Common myeloid progenitor, CD34-positive (primary cell): ENCODE data around the gene GDPD3.

Experiments used
- CTCF ChIA-PET: fragments of 350-600 bp; sonication (Branson Sonifier 250); formaldehyde crosslinking; loops from one replicate; lab custom pipeline; 2021; ENCODE audit warnings: antibody characterized with exemption; lab: Charles Lee
- POLR2A ChIA-PET: fragments of 350-600 bp; sonication (Branson Sonifier 250); formaldehyde crosslinking; loops from one replicate; lab custom pipeline; 2021; ENCODE audit warnings: antibody characterized with exemption; lab: Charles Lee
- DNase-seq, 3 donors: peaks; one replicate each; pipeline versions ENCODE4 v3.0.0 to v3.0.0-alpha.2; 2013
- H3K27ac ChIP-seq, 2 experiments: 1 replicate in 1 of 2; 2 replicates in 1 of 2; pipeline ENCODE4 v1.7.0; 2013; ENCODE audit warnings: inconsistent platforms in 2 of 2, low read length in 2 of 2, mild to moderate bottlenecking in 2 of 2, low read depth in 1 of 2, moderate library complexity in 1 of 2; ENCODE audit not compliant: severe bottlenecking in 2 of 2, insufficient read depth in 1 of 2, poor library complexity in 1 of 2
- H3K27me3 ChIP-seq, 5 experiments: replicated peaks in 2 of 5; 1 replicate in 3 of 5; 2 replicates in 2 of 5; pipeline versions ENCODE4 v1.6.1 to v1.7.0; 2013; ENCODE audit warnings: low read length in 4 of 5, mild to moderate bottlenecking in 2 of 5, moderate library complexity in 2 of 5, inconsistent platforms in 1 of 5; ENCODE audit not compliant: insufficient read depth in 5 of 5, control insufficient read depth in 4 of 5
- H3K36me3 ChIP-seq, 4 experiments: 1 replicate in 2 of 4; 2 replicates in 2 of 4; pipeline versions ENCODE4 v1.6.1 to v1.7.0; 2013; ENCODE audit warnings: low read length in 3 of 4, control low read depth in 1 of 4, mild to moderate bottlenecking in 1 of 4; ENCODE audit not compliant: control insufficient read depth in 4 of 4, insufficient read depth in 4 of 4
- H3K4me1 ChIP-seq, 4 experiments: 1 replicate in 3 of 4; 2 replicates in 1 of 4; pipeline versions ENCODE4 v1.6.1 to v1.7.1; 2013; ENCODE audit warnings: low read length in 3 of 4, mild to moderate bottlenecking in 3 of 4, control low read depth in 1 of 4, inconsistent platforms in 1 of 4, moderate library complexity in 1 of 4; ENCODE audit not compliant: control insufficient read depth in 4 of 4, insufficient read depth in 4 of 4; ENCODE audit errors: control extremely low read depth in 1 of 4
- H3K4me3 ChIP-seq, 7 experiments: 1 replicate in 4 of 7; 2 replicates in 3 of 7; pipeline versions ENCODE4 v1.5.1 to v1.7.0; 2013; ENCODE audit warnings: mild to moderate bottlenecking in 7 of 7, low read length in 6 of 7, moderate library complexity in 6 of 7, inconsistent platforms in 2 of 7, low read depth in 2 of 7, control low read depth in 1 of 7; ENCODE audit not compliant: insufficient read depth in 4 of 7, control insufficient read depth in 1 of 7; ENCODE audit errors: extremely low read depth in 1 of 7
- H3K9me3 ChIP-seq, 5 experiments: 1 replicate in 4 of 5; 2 replicates in 1 of 5; pipeline versions ENCODE4 v1.6.1 to v1.7.1; 2013; ENCODE audit warnings: low read length in 4 of 5, mild to moderate bottlenecking in 2 of 5, inconsistent platforms in 1 of 5, low read depth in 1 of 5, moderate library complexity in 1 of 5; ENCODE audit not compliant: control insufficient read depth in 4 of 5, insufficient read depth in 2 of 5; ENCODE audit errors: control extremely low read depth in 1 of 5
- WGBS: methylation state at CpG from one replicate; pipeline ENCODE4 v1.1.5; 2013; ENCODE audit not compliant: insufficient coverage; 5-methylcytosine and 5-hydroxymethylcytosine counted together

GDPD3 gene

DNA sequence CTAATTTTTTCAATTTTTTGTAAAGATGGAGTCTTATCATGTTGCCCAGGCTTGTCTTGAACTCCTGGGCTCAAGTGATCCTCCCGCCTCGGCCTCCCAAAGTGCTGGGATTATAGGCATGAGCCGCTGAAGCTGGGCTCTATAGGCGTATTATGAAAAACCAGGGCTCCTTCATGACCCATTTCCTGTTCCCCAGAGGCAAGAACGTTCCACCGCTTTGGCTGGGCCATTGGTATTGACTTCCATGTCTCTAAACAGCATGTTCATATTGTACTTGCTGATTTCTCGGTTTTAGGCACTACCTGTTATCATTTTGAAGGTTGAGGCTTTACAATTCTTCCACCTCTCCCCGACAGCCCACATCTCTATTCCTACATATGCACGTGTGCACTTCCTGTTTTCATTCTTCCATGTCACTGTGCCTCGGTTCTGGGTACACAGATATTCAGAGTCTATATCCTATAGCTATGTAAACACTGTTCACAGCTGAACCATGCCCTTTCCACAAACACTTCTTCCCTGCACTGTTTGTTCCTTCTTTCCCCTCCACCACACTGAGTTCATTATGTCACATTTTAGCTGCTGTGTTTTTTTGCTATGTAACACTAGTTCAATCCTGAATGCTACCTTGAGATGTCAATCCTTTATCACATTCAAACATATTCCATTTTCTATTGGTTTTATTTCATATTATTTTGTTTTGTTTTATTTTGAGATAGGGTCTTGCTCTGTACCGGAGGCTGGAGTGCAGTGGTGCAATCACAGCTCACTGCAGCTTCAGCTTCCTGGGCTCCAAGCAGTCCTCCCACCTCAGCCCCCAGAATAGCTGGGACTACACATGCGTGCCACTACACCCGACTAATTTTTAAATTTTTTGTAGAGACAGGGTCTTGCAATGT lies 26.5 kb upstream of the GDPD3 start:
- ChIA-PET CTCF (interaction anchor here (0.9 to 1.6 kb wide), 4 partner anchors 9 to 48 kb away, joined by 3 to 4 read pairs (median 3); no protein-coding TSS in a partner anchor), POLR2A (interaction anchor here (1.1 kb wide), 1 partner anchor 10 kb away, joined by 3 read pairs; no protein-coding TSS in a partner anchor)
- Histone ChIP-seq H3K4me1 (peaks cover 0 to 21% (median 5%) of the 10 kb centered on the region in 4 experiments), H3K4me3 (no peak overlapping the region), H3K27ac (no peak overlapping the region), H3K36me3 (no peaks in the 10 kb centered on the region), H3K9me3 (no peaks in the 10 kb centered on the region), H3K27me3 (no peaks in the 10 kb centered on the region)
- 68% methylated on average over 13 of the region's 13 CpGs for WGBS
- no peak for DNase-seq

DNA sequence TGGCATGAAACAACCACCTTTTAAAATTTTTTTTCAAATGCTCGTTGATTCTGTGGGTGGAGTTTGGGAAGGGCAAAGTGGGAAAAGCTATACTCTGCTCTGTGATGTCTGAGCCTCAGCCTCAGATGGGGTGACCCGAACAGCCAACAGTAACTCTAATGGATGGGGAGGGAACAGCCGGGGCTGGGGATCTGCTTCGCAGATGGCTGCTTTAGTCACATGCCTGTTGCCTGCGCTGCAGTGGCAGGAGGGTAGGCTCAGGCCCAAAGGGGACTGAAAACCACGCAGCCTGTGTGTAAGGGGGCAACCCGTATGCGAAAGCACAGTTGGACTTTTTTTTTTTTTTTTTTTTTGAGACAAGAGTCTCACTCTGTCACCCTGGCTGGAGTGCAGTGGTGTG lies 24.6 kb upstream of the GDPD3 start:
- H3K36me3 ChIP-seq: no peaks in the 10 kb centered on the region
- WGBS: 98% methylated on average over 8 of the region's 8 CpGs
- H3K4me1 ChIP-seq: peaks cover 0 to 21% (median 5%) of the 10 kb centered on the region in 4 experiments
- ChIA-PET CTCF (interaction anchor here (1.3 kb wide), 1 partner anchor 34 kb away, joined by 4 read pairs; no protein-coding TSS in a partner anchor), POLR2A (no interaction called here)
- DNase-seq: no peak
- H3K27me3 ChIP-seq: no peaks in the 10 kb centered on the region
- H3K27ac ChIP-seq: no peak overlapping the region
- H3K4me3 ChIP-seq: no peak overlapping the region
- no peaks in the 10 kb centered on the region for H3K9me3 ChIP-seq

DNA sequence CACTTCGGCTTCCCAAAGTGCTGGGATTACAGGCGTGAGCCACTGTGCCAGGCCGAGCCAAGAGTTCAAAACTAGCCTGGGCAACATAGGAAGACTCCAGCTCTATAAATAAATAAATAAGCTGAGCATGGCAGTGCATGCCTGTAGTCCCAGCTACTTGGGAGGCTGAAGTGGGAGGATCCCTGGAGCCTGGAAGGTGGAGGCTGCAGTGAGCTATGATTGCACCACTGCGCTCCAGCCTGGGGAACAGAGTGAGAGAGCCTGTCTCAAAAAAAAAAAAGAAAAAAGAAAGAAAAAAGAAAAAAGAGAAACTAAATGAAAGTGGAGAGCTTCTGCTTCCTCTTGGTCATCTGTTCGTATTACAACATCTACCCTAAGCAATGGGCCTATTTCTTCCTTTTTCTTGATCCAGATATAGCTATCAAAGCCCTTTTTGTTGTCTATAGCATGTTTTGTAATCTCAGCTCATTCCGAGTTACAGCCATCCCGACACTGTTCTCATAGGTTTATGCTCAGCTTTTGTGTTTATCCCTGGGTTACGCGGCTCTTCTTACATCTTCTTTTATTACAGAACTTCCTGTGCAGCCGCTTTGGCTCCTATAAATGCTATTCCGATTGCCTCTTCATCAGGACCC lies 23.8 kb upstream of the GDPD3 start:
- H3K4me1 ChIP-seq: peaks cover 0 to 24% (median 5%) of the 10 kb centered on the region in 4 experiments
- CTCF ChIA-PET: interaction anchor here (1.3 to 1.5 kb wide), 2 partner anchors 23 to 35 kb away, joined by 3 to 4 read pairs; no protein-coding TSS in a partner anchor

DNA sequence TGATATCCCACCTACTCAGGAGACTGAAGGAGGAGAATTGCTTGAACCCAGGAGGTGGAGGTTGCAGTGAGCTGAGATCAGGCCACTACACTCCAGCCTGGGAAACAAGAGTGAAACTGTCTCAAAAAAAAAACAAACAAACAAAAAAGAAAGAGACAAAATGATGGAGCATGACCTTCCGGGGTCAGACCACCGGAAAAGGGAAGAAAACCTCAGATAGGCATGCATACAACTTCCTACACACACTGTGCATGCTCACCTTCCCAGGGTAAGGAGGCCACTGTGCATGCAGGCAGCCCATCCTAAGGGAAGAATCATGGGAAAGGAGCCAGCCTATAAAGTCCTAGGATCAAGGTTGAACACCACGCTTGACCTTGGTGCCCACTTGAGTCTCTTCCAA lies 19.3 kb upstream of the GDPD3 start:
- Histone ChIP-seq H3K36me3 (no peaks in the 10 kb centered on the region), H3K27ac (no peak overlapping the region), H3K9me3 (no peaks in the 10 kb centered on the region), H3K4me1 (peaks cover 0 to 17% (median under 1%) of the 10 kb centered on the region in 4 experiments), H3K27me3 (no peaks in the 10 kb centered on the region), H3K4me3 (no peak overlapping the region)
- WGBS: 100% methylated on average over 1 of the region's 3 CpGs
- CTCF ChIA-PET: no interaction called here
- POLR2A ChIA-PET: no interaction called here
- DNase-seq: no peak

More for the DNA sequence above, 23.8 kb upstream of the GDPD3 start:
- no peaks in the 10 kb centered on the region for H3K9me3 ChIP-seq
- POLR2A ChIA-PET: interaction anchor here (0.6 kb wide), 1 partner anchor 210 kb away, joined by 3 read pairs; no protein-coding TSS in a partner anchor
- no peaks in the 10 kb centered on the region for H3K36me3 ChIP-seq
- 100% methylated on average over 4 of the region's 11 CpGs for WGBS
- DNase-seq: no peak
- no peak overlapping the region for H3K4me3 ChIP-seq
- no peak overlapping the region for H3K27ac ChIP-seq
- H3K27me3 ChIP-seq: no peaks in the 10 kb centered on the region

DNA sequence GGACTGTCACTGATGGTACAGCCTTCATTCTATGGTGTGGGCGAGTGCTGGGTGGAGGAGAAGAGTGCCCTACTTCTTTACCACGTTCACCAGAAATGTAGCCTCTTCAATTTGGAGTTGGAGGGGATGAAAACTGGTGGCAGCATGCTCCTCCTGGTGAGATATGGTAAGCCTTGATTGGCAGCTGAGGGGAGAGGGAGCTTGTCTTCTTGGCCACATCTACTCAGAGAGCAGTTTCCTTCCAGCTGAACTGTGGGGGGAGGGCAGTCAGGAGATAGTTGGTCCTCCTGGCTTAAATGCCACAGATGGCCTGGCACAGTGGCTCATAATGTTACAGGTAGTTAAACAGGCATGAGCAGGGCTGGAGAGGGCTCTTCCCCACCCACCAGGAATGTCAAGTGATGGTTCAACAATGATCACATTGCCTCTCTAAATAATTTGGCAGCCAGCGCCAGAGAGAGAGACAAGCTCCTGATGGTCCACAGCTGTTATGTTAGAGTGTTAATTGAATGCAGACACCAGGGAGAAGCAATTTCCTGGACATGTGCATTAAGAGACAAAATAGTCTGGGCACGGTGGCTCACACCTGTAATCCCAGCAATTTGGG lies 18.6 kb upstream of the GDPD3 start:
- 98% methylated on average over 3 of the region's 4 CpGs for WGBS
- Histone ChIP-seq H3K27ac (no peak overlapping the region), H3K9me3 (no peaks in the 10 kb centered on the region), H3K4me1 (peaks cover 0 to 11% (median 0%) of the 10 kb centered on the region in 4 experiments), H3K27me3 (no peaks in the 10 kb centered on the region), H3K4me3 (no peak overlapping the region), H3K36me3 (no peaks in the 10 kb centered on the region)
- POLR2A ChIA-PET: no interaction called here
- CTCF ChIA-PET: no interaction called here
- DNase-seq: no peak

DNA sequence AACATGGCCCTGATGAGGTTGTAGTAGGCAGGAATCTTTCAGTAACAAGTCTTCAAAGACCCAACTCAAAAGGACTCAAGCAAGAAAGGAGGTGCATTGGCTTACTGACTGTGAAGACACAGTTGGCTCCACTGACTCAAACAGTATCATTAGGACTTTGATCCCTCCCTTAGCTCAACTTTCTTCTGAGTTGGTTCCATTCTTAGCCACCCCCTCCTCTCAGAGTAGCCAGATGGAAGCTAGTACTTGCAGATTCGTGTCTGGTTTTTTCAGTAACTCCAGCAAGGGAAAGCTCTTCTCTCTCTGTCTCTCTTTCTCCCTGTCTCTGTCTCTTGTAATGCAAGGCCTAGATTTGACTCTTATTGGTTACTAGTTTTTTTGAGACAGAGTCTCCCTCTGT lies 14.7 kb upstream of the GDPD3 start:
- ChIA-PET CTCF (no interaction called here), POLR2A (no interaction called here)
- Histone ChIP-seq H3K27me3 (no peaks in the 10 kb centered on the region), H3K36me3 (no peaks in the 10 kb centered on the region), H3K27ac (no peak overlapping the region), H3K4me1 (peaks cover 2 to 12% (median 4%) of the 10 kb centered on the region in 4 experiments), H3K9me3 (no peaks in the 10 kb centered on the region), H3K4me3 (no peak overlapping the region)
- no peak for DNase-seq
- 83% methylated on average over 1 of the region's 1 CpG for WGBS
